ENCODE measurements around the gene PPFIBP2. TPM values are rescaled to one million over a fixed set of nuclear protein-coding genes. Genes with fewer than 3 reads are reported as not detected.

The PPFIBP2 gene
- total and polyA plus RNA-seq, 2 of the 13 experiments (the other 11 are each of a cell fraction or from before 2014, with no cell fraction given): 15.0 to 52.5 TPM

DNA sequence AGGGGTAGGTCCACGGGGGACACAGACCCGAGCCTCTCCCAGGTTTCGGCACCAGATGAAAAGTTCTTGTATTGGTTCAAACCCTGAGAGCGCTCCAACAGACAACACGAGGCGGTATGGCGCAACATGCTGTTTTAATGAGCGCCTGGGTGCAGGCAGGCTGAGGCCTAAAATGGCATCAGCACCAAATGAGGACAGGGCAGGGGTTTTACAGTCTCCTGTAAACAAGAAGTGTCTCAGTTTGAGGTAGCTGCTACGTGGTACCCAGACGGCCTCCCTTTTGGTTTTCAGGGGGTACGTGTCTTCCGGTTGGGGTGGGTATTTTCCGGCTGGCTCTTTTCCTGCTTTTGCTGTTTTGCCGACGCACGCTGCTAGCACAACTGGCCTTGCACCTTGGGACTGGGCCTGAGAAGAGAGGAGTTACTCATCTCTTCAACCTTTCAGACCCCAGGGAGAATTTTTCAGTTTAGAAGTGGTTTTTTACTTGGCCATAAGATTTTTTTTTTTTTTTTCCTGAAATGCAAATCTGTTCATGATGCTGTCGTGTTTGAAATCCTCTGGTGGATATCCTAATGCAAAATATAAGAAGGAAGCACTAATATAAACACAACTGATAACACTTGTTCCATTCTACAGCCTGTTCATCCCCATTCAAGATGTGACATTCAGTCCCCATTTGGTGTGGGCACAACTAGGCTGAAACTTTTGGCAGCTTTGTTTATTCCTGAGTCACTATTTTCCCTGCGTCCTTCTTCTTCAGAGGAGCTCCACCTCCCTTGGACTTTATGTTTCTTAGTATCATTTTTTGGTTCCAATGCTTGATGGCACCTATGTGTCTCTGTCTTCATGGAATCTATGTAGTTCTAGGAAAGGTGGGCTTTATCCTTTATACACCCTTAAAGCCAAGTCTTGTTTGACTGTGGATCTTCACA, 6.5 kb downstream of the PPFIBP2 start:
- intact Hi-C loops (cut with micrococcal nuclease; ENCODE audit: unreplicated experiment): no loop called here
- TF ChIP-seq FUBP1 (CRISPR knock-in tag; IDR thresholded peaks at IDR 0.05; ENCODE audit: borderline replicate concordance): no peak
- no peak for TF ChIP-seq ZNF564 (CRISPR knock-in tag; IDR thresholded peaks at IDR 0.05)
- TF ChIP-seq, protein P1, sequence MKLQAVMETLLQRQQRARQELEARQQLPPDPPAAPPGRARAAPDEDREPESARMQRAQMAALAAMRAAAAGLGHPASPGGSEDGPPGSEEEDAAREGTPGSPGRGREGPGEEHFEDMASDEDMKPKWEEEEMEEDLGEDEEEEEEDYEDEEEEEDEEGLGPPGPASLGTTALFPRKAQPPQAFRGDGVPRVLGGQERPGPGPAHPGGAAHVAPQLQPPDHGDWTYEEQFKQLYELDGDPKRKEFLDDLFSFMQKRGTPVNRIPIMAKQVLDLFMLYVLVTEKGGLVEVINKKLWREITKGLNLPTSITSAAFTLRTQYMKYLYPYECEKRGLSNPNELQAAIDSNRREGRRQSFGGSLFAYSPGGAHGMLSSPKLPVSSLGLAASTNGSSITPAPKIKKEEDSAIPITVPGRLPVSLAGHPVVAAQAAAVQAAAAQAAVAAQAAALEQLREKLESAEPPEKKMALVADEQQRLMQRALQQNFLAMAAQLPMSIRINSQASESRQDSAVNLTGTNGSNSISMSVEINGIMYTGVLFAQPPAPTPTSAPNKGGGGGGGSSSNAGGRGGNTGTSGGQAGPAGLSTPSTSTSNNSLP (IDR thresholded peaks at IDR 0.05; ENCODE audit: low read depth, low read length): no peak
- no peak for TF ChIP-seq NFIC (IDR thresholded peaks at IDR 0.05; ENCODE audit: low read length)
- TF ChIP-seq ZNF225 (CRISPR knock-in tag; IDR thresholded peaks at IDR 0.05): no peak
- TF ChIP-seq ZNF7 (CRISPR knock-in tag; IDR thresholded peaks at IDR 0.05): no peak
- no peak for TF ChIP-seq DR1 (CRISPR knock-in tag; IDR thresholded peaks at IDR 0.05)
- no peak for TF ChIP-seq ZNF142 (CRISPR knock-in tag; IDR thresholded peaks at IDR 0.05)
- TF ChIP-seq GLI4 (CRISPR knock-in tag; IDR thresholded peaks at IDR 0.05; ENCODE audit: borderline replicate concordance): no peak
- no peak for TF ChIP-seq KAT2B (IDR thresholded peaks at IDR 0.05; ENCODE audit: borderline replicate concordance, low read depth, low read length)
- no peak for TF ChIP-seq ZNF10 (CRISPR knock-in tag; IDR thresholded peaks at IDR 0.05; ENCODE audit: borderline replicate concordance, low read depth)
- no peak for TF ChIP-seq HINFP (CRISPR knock-in tag; IDR thresholded peaks at IDR 0.05; ENCODE audit: low read depth)

More for the DNA sequence above, 6.5 kb downstream of the PPFIBP2 start:
- Histone ChIP-seq H3K4me3 (replicated peaks in 1 of 3; ENCODE audit: insufficient read depth in 1 of 3, low read depth in 2 of 3, low read length in 3 of 3) (no peak overlapping the region), H3K4me1 (ENCODE audit: insufficient read depth, low read length) (peaks cover 49% of the 10 kb centered on the region), H3K27me3 (ENCODE audit: control insufficient read depth in 1 of 2, insufficient read depth in 2 of 2, low read length in 2 of 2) (no peaks in the 10 kb centered on the region), H3K79me2 (ENCODE audit: insufficient read depth, low read length) (peaks cover 2% of the 10 kb centered on the region), H3K9me3 (ENCODE audit: low read length) (no peaks in the 10 kb centered on the region), H3K4me2 (ENCODE audit: low read depth, low read length) (no peak overlapping the region), H2AFZ (ENCODE audit: low read length) (no peak overlapping the region), H3K36me3 (replicated peaks in 1 of 2; ENCODE audit: control insufficient read depth in 1 of 2, insufficient read depth in 2 of 2, low read length in 2 of 2) (no peaks in the 10 kb centered on the region), H3K27ac (ENCODE audit: extremely low read length, insufficient read depth, low read length) (no peak overlapping the region), H3K9ac (ENCODE audit: insufficient read depth, low read depth, low read length) (no peak overlapping the region), H4K20me1 (ENCODE audit: insufficient read depth, low read length) (no peaks in the 10 kb centered on the region)
- no peak for ATAC-seq
- BruUV-seq (replicated peaks): no TSS peak
- ChIA-PET CTCF (ENCODE audit: low intra/inter-chr PET ratio, low total read pairs) (no interaction called here), POLR2A (no interaction called here)
- no peak for FAIRE-seq
- 89% methylated on average over 17 of the region's 18 CpGs for WGBS (ENCODE audit: low lambda C conversion rate)
- no peak for DNase-seq (ENCODE audit: low spot score)
- in situ Hi-C loops (cut with HindIII; ENCODE audit: extremely low pct_ligation_motif_present, low pct_unique_long_range_greater_than_20kb): no loop called here
